SHP77 (cell line): Measurements from ENCODE around the gene DOK7.

Source experiments
- DNase-seq, 2 experiments: peaks; one replicate each; lab custom pipeline; 2025; lab: John Stamatoyannopoulos, UW

DOK7 gene

GRCh38 chr4:3521621-3522325, 58.7 kb downstream of the DOK7 start:
- DNase-seq = no peak

GRCh38 chr4:3522326-3522640, 59.2 kb downstream of the DOK7 start:
- DNase-seq = no peak

- DNase-seq = no peak
Measured at GRCh38 chr4:3522651-3523050, 59.5 kb downstream of the DOK7 start.

- DNase-seq = no peak
Measured at GRCh38 chr4:3523146-3523627, 60.1 kb downstream of the DOK7 start.

GRCh38 chr4:3523628-3524221, 60.6 kb downstream of the DOK7 start:
- DNase-seq = no peak

GRCh38 chr4:3524349-3524748, 61.2 kb downstream of the DOK7 start:
- DNase-seq = no peak

GRCh38 chr4:3524920-3525319, 61.8 kb downstream of the DOK7 start:
- DNase-seq = no peak

GRCh38 chr4:3525532-3526430, 62.7 kb downstream of the DOK7 start:
- DNase-seq = no peak

GRCh38 chr4:3526456-3526855, 63.4 kb downstream of the DOK7 start:
- DNase-seq = no peak

GRCh38 chr4:3527101-3527913, 64.2 kb downstream of the DOK7 start:
- no peak for DNase-seq

GRCh38 chr4:3527914-3528876, 65.1 kb downstream of the DOK7 start:
- DNase-seq = no peak

- no peak for DNase-seq
Measured at GRCh38 chr4:3529363-3529762, 66.3 kb downstream of the DOK7 start.

- DNase-seq = no peak
Measured at GRCh38 chr4:3530051-3530450, 66.9 kb downstream of the DOK7 start.

GRCh38 chr4:3530663-3531254, 67.7 kb downstream of the DOK7 start:
- DNase-seq = no peak

GRCh38 chr4:3531318-3531878, 68.3 kb downstream of the DOK7 start:
- no peak for DNase-seq

- DNase-seq = peak; percentile 43 to 72
Measured at GRCh38 chr4:3531879-3532750, 69.0 kb downstream of the DOK7 start, which contains the start of gene LRPAP1. TSS of gene LRPAP1 (minus strand) at chr4:3532422. CDS start at chr4:3532412, 10 bp downstream.

GRCh38 chr4:3532751-3533422, 69.8 kb downstream of the DOK7 start:
- DNase-seq = no peak

- no peak for DNase-seq
Measured at GRCh38 chr4:3533423-3533820, 70.3 kb downstream of the DOK7 start.
